Measurements from ENCODE around the gene CACNB1.
"Not testable (repeated sequence)": the region's sequence is repeated elsewhere in the genome, so short reads cannot be mapped to it uniquely, and the experiment has no call there.

The CACNB1 gene

GRCh38 chr17:39169101-39169500, 28.4 kb downstream of the CACNB1 start:
- POLR2A ChIA-PET: no interaction called here
- TF ChIP-seq CTCF (IDR thresholded peaks at IDR 0.05; ENCODE audit: control extremely low read depth, extremely low read depth, low read depth, missing control alignments): no peak
- DNase-seq (ENCODE audit: extremely low spot score): no peak
- CTCF ChIA-PET: interaction anchor here (1.1 to 8.2 kb wide), 4 partner anchors 11 to 186 kb away, joined by 4 to 71 read pairs (median 5); no protein-coding TSS in a partner anchor

- POLR2A ChIA-PET; DNase-seq (ENCODE audit: extremely low spot score): not testable (repeated sequence)
- CTCF ChIA-PET: interaction anchor here (1.1 to 8.2 kb wide), 2 partner anchors 15 to 186 kb away, joined by 5 to 71 read pairs; no protein-coding TSS in a partner anchor
Measured at GRCh38 chr17:39168503-39168902, 29.0 kb downstream of the CACNB1 start.

- no peak for TF ChIP-seq CTCF (IDR thresholded peaks at IDR 0.05; ENCODE audit: control extremely low read depth, extremely low read depth, low read depth, missing control alignments)
- ChIA-PET CTCF (interaction anchor here (3.4 to 8.2 kb wide), 3 partner anchors 8 to 184 kb away, joined by 28 to 107 read pairs (median 71); no protein-coding TSS in a partner anchor), POLR2A (interaction anchor here (0.6 kb wide), 2 partner anchors 10 to 39 kb away, joined by 3 read pairs; no protein-coding TSS in a partner anchor)
- DNase-seq (ENCODE audit: extremely low spot score): no peak
Measured at GRCh38 chr17:39167476-39167875, 30.0 kb downstream of the CACNB1 start.

GRCh38 chr17:39166437-39167335, 30.8 kb downstream of the CACNB1 start:
- CTCF ChIA-PET: interaction anchor here (1.1 to 8.2 kb wide), 7 partner anchors 9 to 455 kb away, joined by 3 to 107 read pairs (median 13); no protein-coding TSS in a partner anchor
- POLR2A ChIA-PET: no interaction called here
- no peak for DNase-seq (ENCODE audit: extremely low spot score)
- TF ChIP-seq CTCF (IDR thresholded peaks at IDR 0.05; ENCODE audit: control extremely low read depth, extremely low read depth, low read depth, missing control alignments): no peak

- POLR2A ChIA-PET: no interaction called here
- no peak for DNase-seq (ENCODE audit: extremely low spot score)
Measured at GRCh38 chr17:39165841-39166349, 31.6 kb downstream of the CACNB1 start, which contains the start of gene ARL5C. Gene ARL5C, minus strand, starts transcription at chr17:39166161. Its CDS starts 401 bp downstream, at chr17:39165760.

GRCh38 chr17:39165178-39165840, 32.2 kb downstream of the CACNB1 start:
- DNase-seq (ENCODE audit: extremely low spot score): no peak
- CTCF ChIA-PET: interaction anchor here (0.6 to 8.2 kb wide), 46 partner anchors 9 to 751 kb away, joined by 3 to 107 read pairs (median 4); partner anchors contain the start of genes CACNB1, PLXDC1, RPL19 and STAC2
- TF ChIP-seq CTCF (IDR thresholded peaks at IDR 0.05; ENCODE audit: control extremely low read depth, extremely low read depth, low read depth, missing control alignments): no peak
- POLR2A ChIA-PET: no interaction called here

More at GRCh38 chr17:39165841-39166349, 31.6 kb downstream of the CACNB1 start, which contains the start of gene ARL5C:
- no peak for TF ChIP-seq CTCF (IDR thresholded peaks at IDR 0.05; ENCODE audit: control extremely low read depth, extremely low read depth, low read depth, missing control alignments)
- CTCF ChIA-PET: interaction anchor here (1.1 to 8.2 kb wide), 14 partner anchors 10 to 456 kb away, joined by 3 to 107 read pairs (median 7); partner anchors contain the start of genes CACNB1 and PLXDC1

Measured in GM10248 (cell line).